AG04449 (cell line): ENCODE data around the gene NPR1.

ENCODE experiments used
- CTCF ChIA-PET: fragments of 350-600 bp; formaldehyde crosslinking; extraction: SDS; loops from one replicate; lab custom pipeline; 2021; ENCODE audit warnings: antibody characterized with exemption; lab: Yijun Ruan, JAX
- POLR2A ChIA-PET: fragments of 400-600, 350-600 bp; formaldehyde crosslinking; extraction: SDS; loops from one replicate; lab custom pipeline; 2020; ENCODE audit warnings: antibody characterized with exemption, inconsistent platforms; lab: Yijun Ruan, JAX
- DNase-seq: peaks from one replicate; pipeline ENCODE4 v3.0.0-alpha.2; 2010; ENCODE audit warnings: low read depth, low spot score
- H3K4me3 ChIP-seq: 2 replicates; pipeline ENCODE4 v1.5.1; 2011; ENCODE audit warnings: low read depth, mild to moderate bottlenecking, control low read depth, low read length
- CTCF ChIP-seq: IDR thresholded peaks from one replicate; pipeline ENCODE4 v1.5.1; 2011; ENCODE audit warnings: mild to moderate bottlenecking, moderate library complexity, low read length, control low read depth, inconsistent platforms; ENCODE audit not compliant: insufficient read depth; ENCODE audit errors: missing control alignments

The NPR1 gene

DNA sequence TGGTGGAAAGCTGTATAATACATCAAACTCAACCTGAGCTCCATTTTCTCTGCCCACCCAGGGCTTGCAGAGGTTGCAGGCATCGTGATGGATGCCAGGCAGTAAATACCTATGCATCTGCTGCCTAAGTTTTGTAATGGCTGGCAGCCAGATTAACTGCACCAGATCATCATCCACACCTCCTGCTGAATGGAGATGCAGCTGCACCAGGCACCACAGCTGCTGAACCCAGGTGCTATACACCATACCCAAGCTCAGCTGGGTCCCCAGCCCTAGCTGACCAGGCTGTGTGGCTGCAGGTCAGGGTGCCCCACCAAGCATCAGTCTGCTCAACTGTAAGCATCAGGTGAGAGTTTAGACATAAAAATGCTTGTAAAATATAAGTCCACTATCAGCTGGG is 26.7 kb upstream of the NPR1 start:
- no peak for TF ChIP-seq CTCF
- ChIA-PET POLR2A (interaction anchor here (0.6 to 1.8 kb wide), 3 partner anchors 12 to 24 kb away, joined by 3 to 6 read pairs (median 4); partner anchors contain the start of gene S100A13), CTCF (interaction anchor here (0.6 to 2.2 kb wide), 8 partner anchors 22 to 335 kb away, joined by 3 to 8 read pairs (median 3); partner anchors contain the start of genes RAB13 and S100A13)
- no peak overlapping the region for H3K4me3 ChIP-seq
- DNase-seq, result no peak

GRCh38 chr1:153652805-153653500 is 25.5 kb upstream of the NPR1 start:
- POLR2A ChIA-PET, result interaction anchor here (0.5 to 1.8 kb wide), 3 partner anchors 19 to 345 kb away, joined by 4 to 6 read pairs (median 5); partner anchors contain the start of genes CHTOP and S100A13
- no peak for DNase-seq
- CTCF ChIA-PET, result interaction anchor here (1.2 to 2.2 kb wide), 5 partner anchors 11 to 334 kb away, joined by 3 to 8 read pairs (median 5); partner anchors contain the start of genes RAB13 and S100A13
- no peak overlapping the region for H3K4me3 ChIP-seq
- no peak for TF ChIP-seq CTCF

GRCh38 chr1:153655333-153655732 is 23.2 kb upstream of the NPR1 start:
- no peak overlapping the region for H3K4me3 ChIP-seq
- no peak for TF ChIP-seq CTCF
- POLR2A ChIA-PET, result no interaction called here
- no peak for DNase-seq
- CTCF ChIA-PET, result no interaction called here

- H3K4me3 ChIP-seq, result peak within 1 kb of the TSS; percentile 92
- CTCF ChIA-PET, result interaction anchor here (0.8 to 4.6 kb wide), 9 partner anchors 8 to 164 kb away, joined by 3 to 28 read pairs (median 5); no protein-coding TSS in a partner anchor
- POLR2A ChIA-PET, result no interaction called here
- peak; percentile 45 for TF ChIP-seq CTCF
- peak; percentile 23 for DNase-seq
Observed at GRCh38 chr1:153658400-153659174, 19.9 kb upstream of the NPR1 start, which contains the start of gene SNAPIN. SNAPIN (plus strand) TSS chr1:153658703; CDS start chr1:153658744, 41 bp downstream.

DNA sequence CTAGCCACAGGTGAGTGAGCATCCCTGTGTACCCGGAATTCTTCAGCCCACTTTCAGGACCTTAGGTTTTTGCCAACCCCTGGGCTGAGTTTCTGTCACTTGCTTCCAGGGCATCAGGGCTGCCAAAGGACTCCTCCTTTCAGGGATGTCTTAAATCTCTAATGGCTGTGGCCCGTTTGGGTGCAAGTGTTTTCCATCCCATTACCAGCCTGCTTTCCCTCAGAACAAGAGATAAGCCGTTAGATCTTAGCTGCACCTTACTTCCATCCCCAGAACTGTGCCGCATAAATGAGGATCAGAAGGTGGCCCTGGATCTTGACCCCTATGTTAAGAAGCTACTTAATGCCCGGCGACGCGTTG is 19.3 kb upstream of the NPR1 start:
- POLR2A ChIA-PET, result interaction anchor here (1.1 to 3.6 kb wide), 2 partner anchors 19 to 32 kb away, joined by 4 to 11 read pairs; partner anchors contain the start of genes S100A1 and S100A13
- CTCF ChIA-PET, result interaction anchor here (0.8 to 4.6 kb wide), 11 partner anchors 8 to 164 kb away, joined by 3 to 28 read pairs (median 5); no protein-coding TSS in a partner anchor
- H3K4me3 ChIP-seq, result peak overlapping the region; percentile 92
- TF ChIP-seq CTCF, result no peak
- DNase-seq, result no peak
